Heart left ventricle (tissue), 13 donors: ENCODE data around the gene PIGV.

Experiments used
- CTCF ChIP-seq, 12 donors: fragments of 200-600 bp; sonication (generic) in 4 of 12; IDR thresholded peaks; one replicate each; pipeline versions ENCODE4 v1.5.0 to v1.8.0; 2018 to 2022; ENCODE audit warnings: antibody characterized with exemption in 12 of 12, mild to moderate bottlenecking in 5 of 12
- POLR2A ChIP-seq, 2 donors: fragments of 450-650 bp; IDR thresholded peaks; one replicate each; pipeline ENCODE4 v1.6.1; 2017; ENCODE audit warnings: antibody characterized with exemption in 2 of 2, mild to moderate bottlenecking in 2 of 2, moderate library complexity in 2 of 2
- donor health status: ischemic (EF 13 %, LVEDD 7.1; RV severe dilation, severe dysfunction).
- donor health status: DM: no; HTN: yes; CAD: no.
- donor health status: DM: no; HTN: no; CAD: no.
- donor health status: ischemic (EF 25% LVEDD 6.9; RV normal size, moderate dysfunction).
- donor health status: ischemic (EF 25% LVEDD 5.7; RV mildly dilated, moderate dysfunction).
- donor health status: ischemic (EF 35%, LVEDD 5.7; RV mildly dilated, moderate dysfunction).
- donor health status: nonischemic (EF 11% LVEDD 7.7; RV severe dilation, severe dysfunction).
- donor health status: DM: yes; HTN: yes; CAD: no.
- donor health status: PGD.
- donor health status: ischemic (EF 29% LVEDD 5.4; RV normal size, mild dysfunction).
- donor health status: nonischemic (EF 23%, LVEDD 6.1; RV moderate dilation, normal function).

- TF ChIP-seq CTCF (IDR thresholded peaks at IDR 0.05) (no peak), POLR2A (IDR thresholded peaks at IDR 0.05) (no peak)
Observed at GRCh38 chr1:26797627-26798026, 9.9 kb downstream of the PIGV start.
